Neuronal stem cell (in vitro differentiated cells): Measurements from ENCODE around the gene NOG.

ENCODE experiments used
- DNase-seq: peaks from one replicate; pipeline ENCODE4 v3.0.0-alpha.2; 2013; ENCODE audit warnings: low spot score
- H2AFZ ChIP-seq: one replicate; pipeline ENCODE4 v1.6.1; 2013; ENCODE audit warnings: mild to moderate bottlenecking, low read length, inconsistent platforms
- H2AK5ac ChIP-seq: 2 replicates; pipeline ENCODE4 v1.6.1; 2013; ENCODE audit warnings: low read depth, mild to moderate bottlenecking, inconsistent platforms, low read length, moderate library complexity, mixed read lengths
- H2BK120ac ChIP-seq: 2 replicates; pipeline ENCODE4 v1.6.1; 2013; ENCODE audit warnings: low read depth, mild to moderate bottlenecking, inconsistent platforms, low read length, moderate library complexity, mixed read lengths
- H2BK12ac ChIP-seq: one replicate; pipeline ENCODE4 v1.6.1; 2013; ENCODE audit warnings: low read length, inconsistent platforms
- H2BK15ac ChIP-seq: 2 replicates; pipeline ENCODE4 v1.6.1; 2013; ENCODE audit warnings: mild to moderate bottlenecking, low read length, inconsistent platforms, mixed read lengths
- H2BK5ac ChIP-seq: one replicate; pipeline ENCODE4 v1.6.1; 2013; ENCODE audit warnings: inconsistent platforms, mild to moderate bottlenecking, low read length, moderate library complexity
- H3K14ac ChIP-seq: one replicate; pipeline ENCODE4 v1.6.1; 2013; ENCODE audit warnings: low read length, inconsistent platforms
- H3K18ac ChIP-seq: 2 replicates; pipeline ENCODE4 v1.6.1; 2013; ENCODE audit warnings: low read length, inconsistent platforms
- H3K23ac ChIP-seq: 2 replicates; pipeline ENCODE4 v1.6.1; 2013; ENCODE audit warnings: low read depth, mild to moderate bottlenecking, mixed read lengths, low read length, inconsistent platforms; ENCODE audit not compliant: poor library complexity
- H3K27ac ChIP-seq: replicated peaks from 3 replicates; pipeline ENCODE4 v1.5.1; 2013; ENCODE audit warnings: low read length, inconsistent platforms
- H3K27me3 ChIP-seq, 3 experiments: 2 replicates each; pipeline ENCODE4 v1.6.1; 2013; ENCODE audit warnings: low read length in 3 of 3, mild to moderate bottlenecking in 2 of 3, inconsistent platforms in 1 of 3, low read depth in 1 of 3, mixed read lengths in 1 of 3, moderate library complexity in 1 of 3; ENCODE audit not compliant: control insufficient read depth in 3 of 3, insufficient read depth in 3 of 3
- H3K36me3 ChIP-seq, 2 donors: replicated peaks in 1 of 2; 2 replicates each; pipeline ENCODE4 v1.6.1; 2013; ENCODE audit warnings: low read length in 2 of 2; ENCODE audit not compliant: control insufficient read depth in 2 of 2, insufficient read depth in 2 of 2
- H3K4ac ChIP-seq: 2 replicates; pipeline ENCODE4 v1.6.1; 2013; ENCODE audit warnings: inconsistent platforms, mild to moderate bottlenecking, low read length, moderate library complexity
- H3K4me1 ChIP-seq, 2 donors: 1 replicate in 1 of 2; 2 replicates in 1 of 2; pipeline ENCODE4 v1.6.1; 2013; ENCODE audit warnings: low read length in 2 of 2, low read depth in 1 of 2; ENCODE audit not compliant: control insufficient read depth in 2 of 2, insufficient read depth in 1 of 2
- H3K4me2 ChIP-seq: one replicate; pipeline ENCODE4 v1.6.1; 2013; ENCODE audit warnings: mild to moderate bottlenecking, low read length, inconsistent platforms; ENCODE audit not compliant: insufficient read depth, poor library complexity, severe bottlenecking
- H3K4me3 ChIP-seq, 2 donors: 2 replicates each; pipeline ENCODE4 v1.5.1; 2013; ENCODE audit warnings: low read length in 2 of 2, mild to moderate bottlenecking in 2 of 2, inconsistent platforms in 1 of 2, moderate library complexity in 1 of 2
- H3K79me1 ChIP-seq: one replicate; pipeline ENCODE4 v1.6.1; 2013; ENCODE audit warnings: low read depth, mild to moderate bottlenecking, inconsistent platforms, low read length, moderate library complexity
- H3K9ac ChIP-seq: one replicate; pipeline ENCODE4 v1.6.1; 2013; ENCODE audit warnings: mild to moderate bottlenecking, low read depth, low read length, inconsistent platforms; ENCODE audit not compliant: poor library complexity
- H3K9me3 ChIP-seq, 2 donors: replicated peaks in 1 of 2; 2 replicates each; pipeline versions ENCODE3 to v1.6.1; 2013; ENCODE audit warnings: low read length in 2 of 2, mild to moderate bottlenecking in 2 of 2, inconsistent platforms in 1 of 2, low read depth in 1 of 2, mixed read lengths in 1 of 2, moderate library complexity in 1 of 2; ENCODE audit not compliant: control insufficient read depth in 2 of 2, insufficient read depth in 1 of 2
- H4K8ac ChIP-seq: one replicate; pipeline ENCODE4 v1.6.1; 2013; ENCODE audit warnings: low read depth, mild to moderate bottlenecking, inconsistent platforms, low read length, moderate library complexity
- H4K91ac ChIP-seq: one replicate; pipeline ENCODE4 v1.6.1; 2013; ENCODE audit warnings: low read length, low read depth, mild to moderate bottlenecking, inconsistent platforms; ENCODE audit not compliant: poor library complexity
- WGBS, 2 donors: extraction: QIAGEN DNeasy Blood & Tissue Kit; methylation state at CpG; one replicate each; pipeline ENCODE4 v1.1.7; 2013; ENCODE audit warnings: missing lambda C conversion rate in 2 of 2, mixed read lengths in 1 of 2; ENCODE audit not compliant: insufficient read length in 2 of 2, insufficient replicate concordance in 1 of 2; ENCODE audit errors: extremely low coverage in 2 of 2; 5-methylcytosine and 5-hydroxymethylcytosine counted together

NOG gene

DNA sequence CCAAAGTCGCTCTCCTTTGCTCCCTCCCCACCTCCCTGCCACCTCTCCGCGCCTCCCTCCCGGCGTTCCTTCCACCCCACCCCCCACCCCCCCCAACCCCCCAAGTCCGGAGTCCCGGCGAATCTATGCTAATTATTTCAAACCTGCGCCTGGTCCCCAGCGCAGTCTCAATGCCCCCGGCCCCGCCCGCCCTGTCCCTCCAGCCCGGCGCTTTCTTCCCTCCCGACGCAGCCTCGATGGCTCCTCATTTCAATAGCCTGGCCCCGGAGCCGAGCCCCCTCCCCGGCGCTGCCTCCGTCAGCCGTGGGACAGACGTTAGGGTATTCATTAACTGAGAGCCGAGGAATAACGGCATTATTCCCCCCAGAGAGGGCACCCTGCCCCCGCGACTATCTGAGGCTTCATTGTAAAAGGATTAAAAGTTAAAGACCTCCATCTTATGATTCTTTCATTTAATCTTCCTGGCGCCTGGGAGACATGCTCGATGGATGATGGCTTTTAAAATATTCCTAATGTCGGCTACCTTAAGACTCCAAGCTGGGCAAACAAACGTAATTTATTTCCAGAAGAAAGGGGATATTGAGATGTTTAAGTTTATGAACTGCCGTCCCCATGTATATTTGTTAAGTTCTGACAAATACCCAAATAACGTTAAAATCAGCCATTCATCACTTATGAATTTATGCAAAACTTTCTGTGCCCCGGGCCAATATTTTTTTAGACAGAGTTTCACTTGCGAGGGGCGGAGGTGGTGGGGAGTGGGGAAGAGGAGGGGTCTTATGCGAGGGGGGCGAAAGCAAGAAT is 3.4 kb downstream of the NOG start:
- Histone ChIP-seq H3K79me1 (peaks cover 3% of the 10 kb centered on the region), H3K36me3 (no peaks in the 10 kb centered on the region), H2BK12ac (no peak overlapping the region), H4K8ac (no peak overlapping the region), H2BK120ac (no peak overlapping the region), H2AK5ac (no peak overlapping the region), H3K4me3 (peak overlapping the region in 1 of 2 donors; percentile 80), H3K23ac (no peak overlapping the region), H3K9ac (peak overlapping the region; percentile 63), H3K14ac (no peak overlapping the region), H3K4me1 (peaks cover 9% of the 10 kb centered on the region in 2 donors), H3K27me3 (peaks cover 0 to 70% (median 3%) of the 10 kb centered on the region in 3 experiments), H2BK15ac (no peak overlapping the region), H3K4ac (no peak overlapping the region), H3K4me2 (peak overlapping the region; percentile 91), H3K9me3 (no peaks in the 10 kb centered on the region), H3K27ac (peak overlapping the region; percentile 26), H4K91ac (no peak overlapping the region), H2AFZ (peak overlapping the region; percentile 24), H3K18ac (peak overlapping the region; percentile 85), H2BK5ac (no peak overlapping the region)
- no CpG with 5 or more reads among the region's 40 CpGs for WGBS, 2 donors
- peak; percentile 53 for DNase-seq

DNA sequence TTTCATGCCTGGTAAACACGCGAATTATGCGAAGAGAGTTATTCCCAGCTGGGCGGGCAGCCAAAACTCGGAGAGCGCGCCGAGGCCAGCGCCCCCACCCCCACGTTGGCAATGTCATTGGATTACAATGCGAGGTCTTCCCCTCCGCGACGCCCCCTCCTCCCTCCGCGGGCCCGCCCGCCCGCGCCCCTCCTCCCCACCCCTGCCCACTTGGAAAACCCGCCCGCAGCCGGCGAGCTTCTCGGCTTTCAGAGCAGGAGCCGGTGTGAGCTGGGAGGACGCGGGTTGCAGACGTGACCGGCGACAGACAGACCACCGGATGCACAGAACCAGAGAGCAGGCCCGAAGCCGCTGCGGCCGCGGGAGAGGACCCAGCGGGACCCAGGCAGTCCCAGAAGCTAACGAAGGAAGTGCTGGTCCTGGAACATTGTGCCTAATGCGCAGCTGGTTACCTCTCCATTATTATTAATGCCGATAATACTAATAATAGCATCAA is 4.0 kb downstream of the NOG start:
- H3K36me3 ChIP-seq, result no peaks in the 10 kb centered on the region
- peaks cover 7 to 9% of the 10 kb centered on the region in 2 donors for H3K4me1 ChIP-seq
- H2BK5ac ChIP-seq, result no peak overlapping the region
- H3K4ac ChIP-seq, result no peak overlapping the region
- peaks cover 3% of the 10 kb centered on the region for H3K79me1 ChIP-seq
- no peak overlapping the region for H2AK5ac ChIP-seq
- H2BK12ac ChIP-seq, result no peak overlapping the region
- H3K9ac ChIP-seq, result no peak overlapping the region
- peak overlapping the region; percentile 78 for H3K18ac ChIP-seq
- H3K23ac ChIP-seq, result no peak overlapping the region
- peak overlapping the region; percentile 72 for H2AFZ ChIP-seq
- H4K91ac ChIP-seq, result no peak overlapping the region
- no peak overlapping the region for H4K8ac ChIP-seq
- H3K14ac ChIP-seq, result no peak overlapping the region
- H3K9me3 ChIP-seq, result no peaks in the 10 kb centered on the region
- DNase-seq, result peak; percentile 57
- peak overlapping the region in 1 of 2 donors; percentile 73 for H3K4me3 ChIP-seq
- no peak overlapping the region for H3K27ac ChIP-seq
- H3K4me2 ChIP-seq, result peak overlapping the region; percentile 91
- no peak overlapping the region for H2BK15ac ChIP-seq
- peaks cover 0 to 69% (median 0%) of the 10 kb centered on the region in 3 experiments for H3K27me3 ChIP-seq
- H2BK120ac ChIP-seq, result no peak overlapping the region
- no CpG with 5 or more reads among the region's 41 CpGs for WGBS, 2 donors

DNA sequence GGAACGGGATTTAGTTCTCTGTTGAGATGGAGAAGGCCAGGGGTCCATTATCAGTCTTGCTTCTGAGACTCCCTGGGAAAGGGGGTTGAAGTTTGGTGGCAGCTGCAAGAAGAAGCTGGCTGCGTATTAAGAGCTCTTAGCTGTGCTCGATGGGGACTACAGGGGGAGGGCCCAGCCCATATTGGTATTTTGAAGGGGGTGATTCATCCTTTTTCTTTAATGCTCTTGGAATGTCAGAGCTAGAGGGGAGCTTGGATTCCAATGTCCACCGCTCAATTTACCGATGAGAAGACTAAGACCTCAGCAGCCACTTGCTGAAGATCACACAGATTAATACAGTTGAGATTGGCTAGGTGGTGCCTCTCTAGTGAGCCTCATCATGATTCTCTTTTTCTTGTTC is 5.0 kb downstream of the NOG start:
- no peak overlapping the region for H3K9ac ChIP-seq
- H3K4me3 ChIP-seq, result no peak overlapping the region
- H2BK15ac ChIP-seq, result no peak overlapping the region
- no peaks in the 10 kb centered on the region for H3K36me3 ChIP-seq
- DNase-seq, result no peak
- WGBS, 2 donors, result no CpG with 5 or more reads among the region's 5 CpGs
- no peak overlapping the region for H4K91ac ChIP-seq
- H3K4ac ChIP-seq, result no peak overlapping the region
- H3K4me2 ChIP-seq, result no peak overlapping the region
- H3K4me1 ChIP-seq, result peaks cover 5 to 7% of the 10 kb centered on the region in 2 donors
- H2AK5ac ChIP-seq, result no peak overlapping the region
- H2BK120ac ChIP-seq, result no peak overlapping the region
- no peak overlapping the region for H3K23ac ChIP-seq
- no peak overlapping the region for H4K8ac ChIP-seq
- no peaks in the 10 kb centered on the region for H3K9me3 ChIP-seq
- H2BK12ac ChIP-seq, result no peak overlapping the region
- no peak overlapping the region for H3K27ac ChIP-seq
- H3K14ac ChIP-seq, result no peak overlapping the region
- no peak overlapping the region for H2BK5ac ChIP-seq
- H2AFZ ChIP-seq, result no peak overlapping the region
- H3K27me3 ChIP-seq, result peaks cover 0 to 75% (median 0%) of the 10 kb centered on the region in 3 experiments
- H3K18ac ChIP-seq, result no peak overlapping the region
- H3K79me1 ChIP-seq, result peaks cover 3% of the 10 kb centered on the region

DNA sequence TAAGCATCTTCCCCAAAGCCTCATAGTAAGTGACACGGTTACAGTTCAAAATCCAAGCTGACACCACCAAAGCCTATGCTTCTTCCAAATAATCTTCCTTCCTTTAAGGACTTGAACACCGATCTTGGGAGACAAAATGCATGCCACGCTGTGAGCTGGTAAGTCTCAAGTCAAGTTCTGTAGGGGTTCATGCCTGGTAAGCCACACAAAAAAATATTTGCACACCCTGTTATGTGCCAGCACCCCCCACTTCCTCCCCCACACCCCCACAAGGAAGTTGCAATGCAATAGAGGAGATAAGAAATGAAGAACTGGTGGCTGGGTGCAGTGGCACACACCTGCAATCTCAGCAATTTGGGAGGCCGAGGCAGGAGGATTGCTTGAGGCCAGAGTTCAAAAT is 5.6 kb downstream of the NOG start:
- peaks cover 3% of the 10 kb centered on the region for H3K79me1 ChIP-seq
- peaks cover 0 to 73% (median 0%) of the 10 kb centered on the region in 3 experiments for H3K27me3 ChIP-seq
- H3K4me3 ChIP-seq, result no peak overlapping the region
- H2AFZ ChIP-seq, result no peak overlapping the region
- H3K4ac ChIP-seq, result no peak overlapping the region
- H3K4me1 ChIP-seq, result peaks cover 4 to 7% of the 10 kb centered on the region in 2 donors
- H2BK12ac ChIP-seq, result no peak overlapping the region
- no peaks in the 10 kb centered on the region for H3K36me3 ChIP-seq
- no peak for DNase-seq
- no peak overlapping the region for H3K4me2 ChIP-seq
- H3K18ac ChIP-seq, result no peak overlapping the region
- H4K8ac ChIP-seq, result no peak overlapping the region
- no CpG with 5 or more reads among the region's 4 CpGs for WGBS, 2 donors
- H3K9ac ChIP-seq, result no peak overlapping the region
- no peak overlapping the region for H3K14ac ChIP-seq
- H3K27ac ChIP-seq, result no peak overlapping the region
- H2BK5ac ChIP-seq, result no peak overlapping the region
- H3K9me3 ChIP-seq, result no peaks in the 10 kb centered on the region
- H4K91ac ChIP-seq, result no peak overlapping the region
- no peak overlapping the region for H3K23ac ChIP-seq
- no peak overlapping the region for H2BK15ac ChIP-seq
- H2BK120ac ChIP-seq, result no peak overlapping the region
- no peak overlapping the region for H2AK5ac ChIP-seq
